Measurements from ENCODE around the gene XPC.

DNA sequence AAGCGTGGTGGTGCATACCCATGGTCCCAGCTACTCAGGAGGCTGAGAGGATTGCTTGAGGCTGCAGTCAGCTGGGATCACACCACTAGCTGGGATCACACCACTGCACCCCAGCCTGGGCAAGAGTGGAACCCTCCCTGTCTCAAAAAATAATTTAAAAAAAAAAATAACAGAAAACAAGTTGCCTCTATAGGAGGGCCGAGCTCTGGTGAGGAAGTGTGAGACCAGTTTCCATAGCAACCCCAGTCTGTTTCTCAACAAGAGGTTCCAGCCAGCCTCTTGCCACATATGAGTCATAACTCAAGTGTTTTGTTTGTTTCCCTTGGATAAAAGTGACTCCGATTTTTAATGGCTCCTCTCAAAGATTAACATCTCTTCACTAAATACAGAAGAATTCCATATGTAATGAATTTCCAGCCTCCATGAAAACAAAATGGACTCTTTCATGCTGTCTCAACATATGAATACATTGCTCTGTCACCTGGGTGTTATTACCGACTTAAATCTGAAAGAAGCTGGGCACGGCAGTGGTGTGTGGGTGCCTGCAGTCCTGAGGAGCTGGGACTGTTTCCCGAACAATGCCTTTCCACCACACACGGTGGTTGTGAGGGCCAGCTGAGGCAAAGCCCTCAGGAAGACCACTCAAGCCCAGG lies 33.9 kb downstream of the XPC start:
- peak in 1 of 2 donors; percentile 59 for TF ChIP-seq RXRA (IDR thresholded peaks at IDR 0.05)
- TF ChIP-seq, protein P1, sequence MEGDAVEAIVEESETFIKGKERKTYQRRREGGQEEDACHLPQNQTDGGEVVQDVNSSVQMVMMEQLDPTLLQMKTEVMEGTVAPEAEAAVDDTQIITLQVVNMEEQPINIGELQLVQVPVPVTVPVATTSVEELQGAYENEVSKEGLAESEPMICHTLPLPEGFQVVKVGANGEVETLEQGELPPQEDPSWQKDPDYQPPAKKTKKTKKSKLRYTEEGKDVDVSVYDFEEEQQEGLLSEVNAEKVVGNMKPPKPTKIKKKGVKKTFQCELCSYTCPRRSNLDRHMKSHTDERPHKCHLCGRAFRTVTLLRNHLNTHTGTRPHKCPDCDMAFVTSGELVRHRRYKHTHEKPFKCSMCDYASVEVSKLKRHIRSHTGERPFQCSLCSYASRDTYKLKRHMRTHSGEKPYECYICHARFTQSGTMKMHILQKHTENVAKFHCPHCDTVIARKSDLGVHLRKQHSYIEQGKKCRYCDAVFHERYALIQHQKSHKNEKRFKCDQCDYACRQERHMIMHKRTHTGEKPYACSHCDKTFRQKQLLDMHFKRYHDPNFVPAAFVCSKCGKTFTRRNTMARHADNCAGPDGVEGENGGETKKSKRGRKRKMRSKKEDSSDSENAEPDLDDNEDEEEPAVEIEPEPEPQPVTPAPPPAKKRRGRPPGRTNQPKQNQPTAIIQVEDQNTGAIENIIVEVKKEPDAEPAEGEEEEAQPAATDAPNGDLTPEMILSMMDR (IDR thresholded peaks at IDR 0.05; ENCODE audit: low read depth, low read length, missing input control), result no peak
- no peak for TF ChIP-seq FOXA1 (IDR thresholded peaks at IDR 0.05)
- TF ChIP-seq TAF1 (conservative IDR thresholded peaks at IDR 0.05), result no peak
- TF ChIP-seq YY1 (IDR thresholded peaks at IDR 0.05), result peak; percentile 88
- TF ChIP-seq, protein P2, sequence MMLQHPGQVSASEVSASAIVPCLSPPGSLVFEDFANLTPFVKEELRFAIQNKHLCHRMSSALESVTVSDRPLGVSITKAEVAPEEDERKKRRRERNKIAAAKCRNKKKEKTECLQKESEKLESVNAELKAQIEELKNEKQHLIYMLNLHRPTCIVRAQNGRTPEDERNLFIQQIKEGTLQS (IDR thresholded peaks at IDR 0.05), result no peak
- TF ChIP-seq HNF4A (conservative IDR thresholded peaks at IDR 0.05), result peak in 1 of 2 donors; percentile 51
- no peak for TF ChIP-seq HNF4G (IDR thresholded peaks at IDR 0.05)
- TF ChIP-seq SP1 (IDR thresholded peaks at IDR 0.05), result peak; percentile 47
- TF ChIP-seq JUND (IDR thresholded peaks at IDR 0.05), result peak; percentile 96 to 98
- TF ChIP-seq, protein P3, sequence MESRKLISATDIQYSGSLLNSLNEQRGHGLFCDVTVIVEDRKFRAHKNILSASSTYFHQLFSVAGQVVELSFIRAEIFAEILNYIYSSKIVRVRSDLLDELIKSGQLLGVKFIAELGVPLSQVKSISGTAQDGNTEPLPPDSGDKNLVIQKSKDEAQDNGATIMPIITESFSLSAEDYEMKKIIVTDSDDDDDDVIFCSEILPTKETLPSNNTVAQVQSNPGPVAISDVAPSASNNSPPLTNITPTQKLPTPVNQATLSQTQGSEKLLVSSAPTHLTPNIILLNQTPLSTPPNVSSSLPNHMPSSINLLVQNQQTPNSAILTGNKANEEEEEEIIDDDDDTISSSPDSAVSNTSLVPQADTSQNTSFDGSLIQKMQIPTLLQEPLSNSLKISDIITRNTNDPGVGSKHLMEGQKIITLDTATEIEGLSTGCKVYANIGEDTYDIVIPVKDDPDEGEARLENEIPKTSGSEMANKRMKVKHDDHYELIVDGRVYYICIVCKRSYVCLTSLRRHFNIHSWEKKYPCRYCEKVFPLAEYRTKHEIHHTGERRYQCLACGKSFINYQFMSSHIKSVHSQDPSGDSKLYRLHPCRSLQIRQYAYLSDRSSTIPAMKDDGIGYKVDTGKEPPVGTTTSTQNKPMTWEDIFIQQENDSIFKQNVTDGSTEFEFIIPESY (IDR thresholded peaks at IDR 0.05), result no peak
- TF ChIP-seq, protein P4, sequence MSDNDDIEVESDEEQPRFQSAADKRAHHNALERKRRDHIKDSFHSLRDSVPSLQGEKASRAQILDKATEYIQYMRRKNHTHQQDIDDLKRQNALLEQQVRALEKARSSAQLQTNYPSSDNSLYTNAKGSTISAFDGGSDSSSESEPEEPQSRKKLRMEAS (IDR thresholded peaks at IDR 0.05), result no peak
- TF ChIP-seq, protein P5, sequence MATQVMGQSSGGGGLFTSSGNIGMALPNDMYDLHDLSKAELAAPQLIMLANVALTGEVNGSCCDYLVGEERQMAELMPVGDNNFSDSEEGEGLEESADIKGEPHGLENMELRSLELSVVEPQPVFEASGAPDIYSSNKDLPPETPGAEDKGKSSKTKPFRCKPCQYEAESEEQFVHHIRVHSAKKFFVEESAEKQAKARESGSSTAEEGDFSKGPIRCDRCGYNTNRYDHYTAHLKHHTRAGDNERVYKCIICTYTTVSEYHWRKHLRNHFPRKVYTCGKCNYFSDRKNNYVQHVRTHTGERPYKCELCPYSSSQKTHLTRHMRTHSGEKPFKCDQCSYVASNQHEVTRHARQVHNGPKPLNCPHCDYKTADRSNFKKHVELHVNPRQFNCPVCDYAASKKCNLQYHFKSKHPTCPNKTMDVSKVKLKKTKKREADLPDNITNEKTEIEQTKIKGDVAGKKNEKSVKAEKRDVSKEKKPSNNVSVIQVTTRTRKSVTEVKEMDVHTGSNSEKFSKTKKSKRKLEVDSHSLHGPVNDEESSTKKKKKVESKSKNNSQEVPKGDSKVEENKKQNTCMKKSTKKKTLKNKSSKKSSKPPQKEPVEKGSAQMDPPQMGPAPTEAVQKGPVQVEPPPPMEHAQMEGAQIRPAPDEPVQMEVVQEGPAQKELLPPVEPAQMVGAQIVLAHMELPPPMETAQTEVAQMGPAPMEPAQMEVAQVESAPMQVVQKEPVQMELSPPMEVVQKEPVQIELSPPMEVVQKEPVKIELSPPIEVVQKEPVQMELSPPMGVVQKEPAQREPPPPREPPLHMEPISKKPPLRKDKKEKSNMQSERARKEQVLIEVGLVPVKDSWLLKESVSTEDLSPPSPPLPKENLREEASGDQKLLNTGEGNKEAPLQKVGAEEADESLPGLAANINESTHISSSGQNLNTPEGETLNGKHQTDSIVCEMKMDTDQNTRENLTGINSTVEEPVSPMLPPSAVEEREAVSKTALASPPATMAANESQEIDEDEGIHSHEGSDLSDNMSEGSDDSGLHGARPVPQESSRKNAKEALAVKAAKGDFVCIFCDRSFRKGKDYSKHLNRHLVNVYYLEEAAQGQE (IDR thresholded peaks at IDR 0.05), result peak; percentile 27
- no peak for TF ChIP-seq EGR1 (IDR thresholded peaks at IDR 0.05; ENCODE audit: low read depth in 2 of 2)
